ENCODE measurements around the gene TAX1BP3.

GRCh38 chr17:3657588-3657869 is 10.8 kb downstream of the TAX1BP3 start:
- TF ChIP-seq CTCF (IDR thresholded peaks at IDR 0.05) (no peak), POLR2A (IDR thresholded peaks at IDR 0.05) (no peak)

Measured in adrenal gland (tissue), 5 donors.